Heart right ventricle (tissue), 16 donors: ENCODE results near the gene CACTIN. TPM values are rescaled to one million over a fixed set of nuclear protein-coding genes. Genes with fewer than 3 reads are reported as not detected.

Source experiments
- ATAC-seq, 8 donors: fragments of 200-7000 bp; cut with Tn5 transposase; one replicate each; pipeline ENCODE4 v1.9.1; 2020; ENCODE audit warnings: mild to moderate bottlenecking in 8 of 8, moderate library complexity in 8 of 8, moderate number of reproducible peaks in 1 of 8
- DNase-seq, 2 donors: peaks; one replicate each; pipeline ENCODE4 v3.0.0-alpha.2; 2020
- H3K27ac ChIP-seq, 10 donors: fragments of 200-600 bp; sonication (generic) in 2 of 10; one replicate each; pipeline versions ENCODE4 v1.5.0 to v1.8.0; 2020 to 2022; ENCODE audit warnings: mild to moderate bottlenecking in 3 of 10
- H3K27me3 ChIP-seq, 7 donors: fragments of 200-600 bp; one replicate each; pipeline ENCODE4 v1.8.0; 2021 to 2022; ENCODE audit warnings: mild to moderate bottlenecking in 2 of 7
- H3K36me3 ChIP-seq, 9 donors: fragments of 200-600 bp; sonication (generic) in 1 of 9; one replicate each; pipeline versions ENCODE4 v1.5.0 to v1.8.0; 2020 to 2022; ENCODE audit warnings: mild to moderate bottlenecking in 2 of 9
- H3K4me1 ChIP-seq, 9 donors: fragments of 200-600 bp; sonication (generic) in 1 of 9; one replicate each; pipeline versions ENCODE4 v1.5.0 to v1.8.0; 2020 to 2022; ENCODE audit warnings: mild to moderate bottlenecking in 4 of 9
- H3K4me3 ChIP-seq, 10 donors: fragments of 200-600 bp; sonication (generic) in 2 of 10; one replicate each; pipeline versions ENCODE4 v1.5.0 to v1.8.0; 2020 to 2022; ENCODE audit warnings: mild to moderate bottlenecking in 7 of 10, moderate library complexity in 2 of 10
- H3K9me3 ChIP-seq, 11 donors: fragments of 200-600 bp in 10 of 11; sonication (generic) in 2 of 11; one replicate each; pipeline versions ENCODE4 v1.5.0 to v1.8.0; 2013 to 2022; ENCODE audit warnings: mild to moderate bottlenecking in 2 of 11, control low read depth in 1 of 11, moderate library complexity in 1 of 11
- CTCF ChIP-seq, 9 donors: fragments of 200-600 bp; sonication (generic) in 2 of 9; IDR thresholded peaks; one replicate each; pipeline versions ENCODE4 v1.5.0 to v1.8.0; 2021 to 2022; ENCODE audit warnings: antibody characterized with exemption in 9 of 9, mild to moderate bottlenecking in 5 of 9, moderate library complexity in 1 of 9
- WGBS, 2 donors: extraction: QIAGEN DNeasy Blood & Tissue Kit; methylation state at CpG; one replicate each; pipeline ENCODE4 v1.1.7; 2013; ENCODE audit warnings: inconsistent platforms in 1 of 2; 5-methylcytosine and 5-hydroxymethylcytosine counted together
- intact Hi-C, 10 donors: fragments of 100-400 bp; cut with DNase I; formaldehyde crosslinking; loops; one replicate each; pipeline versions ENCODE4 v1.11.1 to v1.14.2; 2022
- polyA plus RNA-seq, 2 donors: library from polyadenylated mRNA; stranded (reverse); fragments of 200-250 nt; gene quantifications; one replicate each; pipeline ENCODE4 v1.2.3, GENCODE V29; 2013
- total RNA-seq, 10 donors: library from RNA; stranded (reverse); fragmentation: NEBNext Ultra II Directional in 3 of 10; extraction: Animal tissue kit (Norgen Biotek cat#: 25700) in 3 of 10; gene quantifications; one replicate each; pipeline versions ENCODE4 v1.2.1 to v1.2.4, GENCODE V29; 2021 to 2023
- donor health status: Arrhythmogenic right ventricular cardiomyopathy.
- donor health status: ischemic (EF 13 %, LVEDD 7.1; RV severe dilation, severe dysfunction).
- donor health status: healthy with polysubstance abuse.
- donor health status: DM: no; HTN: yes; CAD: no.
- donor health status: DM: no; HTN: no; CAD: no.
- donor health status: ischemic (EF 25% LVEDD 6.9; RV normal size, moderate dysfunction).
- donor health status: ischemic (EF 25% LVEDD 5.7; RV mildly dilated, moderate dysfunction).
- donor health status: healthy.
- donor health status: DM: yes; HTN: yes; CAD: no.
- donor health status: Ischemic cardiomyopathy.
- donor health status: ischemic (EF 35%, LVEDD 5.7; RV mildly dilated, moderate dysfunction).
- donor health status: nonischemic (EF 11% LVEDD 7.7; RV severe dilation, severe dysfunction).
- donor health status: DM: yes; HTN: yes; CAD: no.
- donor health status: PGD.
- donor health status: ischemic (EF 29% LVEDD 5.4; RV normal size, mild dysfunction).
- donor health status: nonischemic (EF 23%, LVEDD 6.1; RV moderate dilation, normal function).

CACTIN gene
- total and polyA plus RNA-seq, 12 donors, result 9.7 to 17.6 (median 12.7) TPM

- no peak for ATAC-seq
- Histone ChIP-seq H3K9me3 (peaks cover 0 to 4% (median 0%) of the 10 kb centered on the region in 11 donors), H3K4me1 (peaks cover 0 to 21% (median 8%) of the 10 kb centered on the region in 9 donors), H3K36me3 (peaks cover 0 to 96% (median 48%) of the 10 kb centered on the region in 9 donors), H3K27ac (no peak overlapping the region), H3K27me3 (no peaks in the 10 kb centered on the region), H3K4me3 (no peak overlapping the region)
- 95% methylated on average over 34 of the region's 34 CpGs for WGBS, 2 donors
- intact Hi-C loops, result loop anchor here in 4 of 10 donors (10.0 kb wide), 2 partner anchors 163 to 543 kb away; no protein-coding TSS in a partner anchor
- TF ChIP-seq CTCF (IDR thresholded peaks at IDR 0.05), result no peak
- DNase-seq, result no peak
These were observed 35.0 kb upstream of the CACTIN start for GRCh38 chr19:3661284-3662238.

GRCh38 chr19:3660493-3661219 lies 34.1 kb upstream of the CACTIN start:
- Histone ChIP-seq H3K4me3 (no peak overlapping the region), H3K4me1 (peaks cover 0 to 12% (median 2%) of the 10 kb centered on the region in 9 donors), H3K27ac (no peak overlapping the region), H3K36me3 (peaks cover 0 to 99% (median 56%) of the 10 kb centered on the region in 9 donors), H3K27me3 (no peaks in the 10 kb centered on the region), H3K9me3 (peaks cover 0 to 4% (median 0%) of the 10 kb centered on the region in 11 donors)
- ATAC-seq (no peak), DNase-seq (no peak)
- intact Hi-C loops, result loop anchor here in 4 of 10 donors (10.0 kb wide), 2 partner anchors 164 to 544 kb away; no protein-coding TSS in a partner anchor
- WGBS, 2 donors, result 74 to 77% methylated on average over 23 of the region's 23 CpGs
- TF ChIP-seq CTCF (IDR thresholded peaks at IDR 0.05), result no peak

GRCh38 chr19:3659746-3660112 lies 33.1 kb upstream of the CACTIN start:
- Histone ChIP-seq H3K4me3 (no peak overlapping the region), H3K27ac (no peak overlapping the region), H3K9me3 (peaks cover 0 to 4% (median 0%) of the 10 kb centered on the region in 11 donors), H3K4me1 (peaks cover 0 to 9% (median 0%) of the 10 kb centered on the region in 9 donors), H3K36me3 (peaks cover 0 to 97% (median 56%) of the 10 kb centered on the region in 9 donors), H3K27me3 (no peaks in the 10 kb centered on the region)
- DNase-seq (no peak), ATAC-seq (no peak)
- 90 to 94% methylated on average over 22 of the region's 22 CpGs for WGBS, 2 donors
- no peak for TF ChIP-seq CTCF (IDR thresholded peaks at IDR 0.05)
- intact Hi-C loops, result loop anchor here in 4 of 10 donors (10.0 kb wide), 2 partner anchors 165 to 545 kb away; no protein-coding TSS in a partner anchor
